Skeletal muscle satellite cell (primary cell): ENCODE results near the gene ESRRB.

Experiments
- H3K27me3 ChIP-seq: 2 replicates; pipeline ENCODE4 v1.7.0; 2013; ENCODE audit warnings: low read length; ENCODE audit not compliant: control insufficient read depth, insufficient read depth
- H3K36me3 ChIP-seq: 2 replicates; pipeline ENCODE4 v1.7.0; 2013; ENCODE audit warnings: mild to moderate bottlenecking, control low read depth, low read length; ENCODE audit not compliant: insufficient read depth
- H3K4me1 ChIP-seq: 2 replicates; pipeline ENCODE4 v1.7.0; 2013; ENCODE audit warnings: low read length; ENCODE audit not compliant: control insufficient read depth, insufficient read depth
- H3K4me2 ChIP-seq: 2 replicates; pipeline ENCODE4 v1.7.0; 2013; ENCODE audit warnings: mild to moderate bottlenecking, low read length
- H3K4me3 ChIP-seq: 2 replicates; pipeline ENCODE4 v1.7.0; 2013; ENCODE audit warnings: low read length
- H3K9ac ChIP-seq: 2 replicates; pipeline ENCODE4 v1.7.0; 2013; ENCODE audit warnings: mild to moderate bottlenecking, low read depth, low read length, moderate library complexity
- H3K9me3 ChIP-seq: replicated peaks from 2 replicates; pipeline ENCODE4 v1.7.0; 2013; ENCODE audit warnings: mild to moderate bottlenecking, control low read depth, low read length

The ESRRB gene

DNA sequence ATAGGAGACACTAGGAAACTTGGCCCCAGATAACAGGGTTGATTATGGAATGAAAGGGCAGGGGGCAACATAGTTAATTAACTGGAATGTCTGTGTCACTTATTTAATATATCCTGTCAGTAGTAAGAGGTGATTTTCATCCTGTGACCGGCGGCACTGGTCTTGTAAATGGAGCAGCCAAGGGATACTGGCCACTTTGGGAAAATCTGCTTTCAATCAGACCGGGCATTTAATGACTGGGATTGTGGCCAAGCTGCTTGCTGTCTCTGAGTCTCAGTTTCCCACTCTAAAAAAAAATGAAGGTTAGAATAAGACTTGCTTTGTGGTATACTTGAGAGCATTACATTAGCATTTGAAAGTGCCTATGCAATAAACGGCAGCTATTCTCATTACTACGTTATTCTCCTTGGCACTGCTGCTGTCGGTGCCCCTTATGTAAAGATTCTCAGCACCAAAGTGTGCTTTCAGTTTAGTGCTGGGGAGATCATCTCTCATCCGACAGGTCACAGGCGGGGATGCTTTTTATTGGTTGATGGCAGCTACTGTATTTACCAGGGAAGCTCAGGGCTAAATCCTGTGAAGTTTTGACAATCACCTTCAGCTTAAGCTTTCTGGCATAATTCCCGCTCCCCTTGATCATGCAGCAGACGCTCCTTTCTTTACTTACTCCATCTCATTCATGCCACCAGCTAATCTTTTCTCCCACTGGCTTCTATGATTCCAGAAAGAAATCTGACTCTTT, 162.1 kb downstream of the ESRRB start:
- Histone ChIP-seq H3K27me3 (no peaks in the 10 kb centered on the region), H3K4me2 (no peak overlapping the region), H3K4me1 (no peaks in the 10 kb centered on the region), H3K4me3 (no peak overlapping the region), H3K36me3 (no peaks in the 10 kb centered on the region), H3K9ac (no peak overlapping the region), H3K9me3 (no peaks in the 10 kb centered on the region)

DNA sequence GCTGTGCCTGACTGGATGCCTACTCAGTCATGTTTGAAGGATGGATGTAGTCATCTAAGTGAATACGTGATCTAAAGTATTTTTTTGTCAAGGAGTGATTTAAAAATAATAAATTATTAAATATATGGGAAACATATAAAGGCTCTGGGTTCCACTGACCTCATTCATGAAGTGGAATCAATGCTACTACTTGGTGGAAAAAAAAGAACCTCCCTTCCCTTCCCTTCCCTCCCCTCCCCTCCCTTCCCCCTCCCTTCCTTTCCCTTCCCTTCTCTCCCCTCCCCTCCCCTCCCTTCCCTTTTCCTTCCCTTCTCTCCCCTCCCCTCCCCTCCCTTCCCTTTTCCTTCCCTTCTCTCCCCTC, 162.7 kb downstream of the ESRRB start:
- H3K4me1 ChIP-seq, result no peaks in the 10 kb centered on the region
- H3K4me2 ChIP-seq, result no peak overlapping the region
- H3K9me3 ChIP-seq, result no peaks in the 10 kb centered on the region
- H3K9ac ChIP-seq, result no peak overlapping the region
- no peaks in the 10 kb centered on the region for H3K27me3 ChIP-seq
- no peaks in the 10 kb centered on the region for H3K36me3 ChIP-seq
- H3K4me3 ChIP-seq, result no peak overlapping the region

DNA sequence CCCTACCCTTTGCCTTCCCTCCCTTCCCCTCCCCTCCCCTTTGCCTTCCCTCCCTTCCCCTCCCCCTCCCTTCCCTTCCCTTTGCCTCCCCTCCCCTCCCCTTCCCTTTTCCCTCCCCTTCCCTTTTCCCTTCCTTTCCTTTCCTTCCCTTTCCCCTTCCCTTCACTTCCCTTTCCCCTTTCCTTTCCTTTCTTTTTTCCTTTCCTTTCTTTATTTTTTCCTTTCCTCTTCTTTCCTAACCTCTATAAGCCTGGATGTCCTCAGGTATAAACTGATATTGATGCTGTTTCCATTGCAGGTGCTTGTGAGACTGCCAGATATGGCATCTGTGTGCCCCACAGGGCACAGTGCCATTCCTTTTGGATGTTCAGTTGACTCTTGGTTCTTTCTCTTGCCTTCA, 163.2 kb downstream of the ESRRB start:
- H3K9ac ChIP-seq, result no peak overlapping the region

DNA sequence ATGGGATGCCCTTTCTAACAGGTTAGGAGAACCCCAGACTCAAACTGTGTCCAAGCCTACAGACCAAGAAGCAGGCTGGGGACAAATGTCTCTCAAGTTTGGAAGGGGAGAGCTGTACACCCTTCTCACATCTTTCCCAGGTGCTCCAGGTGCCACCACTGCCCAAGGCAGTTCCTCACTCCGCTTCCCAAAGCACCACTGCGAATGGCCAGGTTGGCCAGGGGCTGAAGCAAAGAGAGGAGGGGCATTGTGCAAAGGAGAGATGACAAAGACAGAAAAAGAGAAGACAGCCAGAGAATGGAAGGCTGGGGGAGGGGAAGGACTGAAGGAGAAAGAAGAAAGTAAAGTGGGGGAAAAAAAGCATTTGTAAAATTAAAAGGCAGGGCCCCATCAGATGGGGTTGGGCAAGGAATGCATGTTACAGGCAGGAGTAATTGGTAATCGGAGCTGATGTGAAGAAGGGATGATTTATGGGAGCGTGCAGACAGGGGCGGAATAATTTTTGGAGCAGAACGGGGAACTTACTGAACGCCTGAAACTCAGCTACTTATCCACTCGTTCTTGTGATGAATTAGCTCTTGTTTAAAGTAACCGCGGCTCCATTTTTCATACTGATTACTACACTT, 165.8 kb downstream of the ESRRB start:
- H3K4me2 ChIP-seq, result no peak overlapping the region
- H3K36me3 ChIP-seq, result no peaks in the 10 kb centered on the region
- H3K4me3 ChIP-seq, result no peak overlapping the region
- no peaks in the 10 kb centered on the region for H3K27me3 ChIP-seq
- no peaks in the 10 kb centered on the region for H3K9me3 ChIP-seq
- no peaks in the 10 kb centered on the region for H3K4me1 ChIP-seq
- H3K9ac ChIP-seq, result no peak overlapping the region

More for the DNA sequence above, 163.2 kb downstream of the ESRRB start:
- H3K9me3 ChIP-seq, result no peaks in the 10 kb centered on the region
- H3K36me3 ChIP-seq, result no peaks in the 10 kb centered on the region
- no peaks in the 10 kb centered on the region for H3K4me1 ChIP-seq
- H3K4me3 ChIP-seq, result no peak overlapping the region
- H3K4me2 ChIP-seq, result no peak overlapping the region
- H3K27me3 ChIP-seq, result no peaks in the 10 kb centered on the region

DNA sequence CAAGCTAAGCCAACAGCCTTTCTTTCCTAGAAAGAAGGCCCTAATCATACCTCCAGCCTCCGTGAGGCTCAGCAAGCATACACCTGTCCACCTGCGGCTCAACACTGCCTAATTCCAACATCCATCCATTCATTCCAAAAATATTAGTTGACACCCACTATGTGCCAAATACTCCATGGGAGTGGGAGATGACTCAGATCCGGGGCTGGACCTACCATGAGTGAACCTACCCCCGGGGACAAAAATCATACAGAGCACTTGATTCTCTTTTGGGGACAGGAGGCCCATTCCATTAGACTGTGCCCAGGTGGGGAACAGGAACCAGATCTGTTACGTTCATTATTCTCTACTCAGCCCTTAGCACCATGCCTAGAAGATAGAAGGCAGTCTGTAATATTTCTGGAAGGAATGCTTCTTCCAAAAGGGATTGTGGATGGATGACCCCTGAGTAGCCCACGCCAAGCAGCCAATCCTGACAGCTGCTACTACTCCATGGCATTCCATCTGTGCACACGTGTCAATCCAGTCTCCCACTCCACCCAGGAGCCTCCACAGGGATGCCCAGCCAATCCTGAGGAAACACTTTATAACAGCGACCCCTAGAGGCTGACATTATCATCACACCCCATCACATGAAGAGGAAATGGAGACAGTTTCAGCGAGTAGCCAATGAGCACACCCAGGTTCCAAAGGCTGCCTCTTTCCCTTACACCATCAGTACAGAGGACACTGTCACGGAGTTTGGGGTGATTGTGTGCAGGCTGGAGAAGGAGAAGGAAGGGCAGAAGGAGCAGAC, 170.7 kb downstream of the ESRRB start:
- no peak overlapping the region for H3K4me3 ChIP-seq

DNA sequence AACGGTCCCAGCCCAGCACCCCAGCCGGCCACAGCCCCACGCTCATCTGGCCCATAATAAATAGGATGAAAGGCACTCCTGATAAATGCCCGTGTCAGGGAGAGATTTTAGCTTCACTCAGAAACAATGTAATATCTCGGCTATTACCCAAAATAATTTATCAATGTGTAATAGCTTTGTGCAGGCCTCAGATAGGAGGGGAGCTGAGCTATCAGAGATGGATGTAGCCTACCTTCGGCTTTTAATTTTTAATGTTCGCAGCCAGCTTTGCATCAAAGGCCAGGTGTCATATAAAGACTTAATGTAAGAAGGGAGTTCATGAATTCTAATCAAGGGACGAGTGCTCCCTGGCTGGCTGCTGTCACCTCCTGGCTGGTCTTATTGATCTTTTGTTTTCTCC, 171.9 kb downstream of the ESRRB start:
- Histone ChIP-seq H3K9ac (no peak overlapping the region), H3K36me3 (no peaks in the 10 kb centered on the region), H3K4me3 (no peak overlapping the region), H3K27me3 (no peaks in the 10 kb centered on the region), H3K9me3 (no peaks in the 10 kb centered on the region), H3K4me1 (no peaks in the 10 kb centered on the region), H3K4me2 (no peak overlapping the region)

More for the DNA sequence above, 170.7 kb downstream of the ESRRB start:
- no peak overlapping the region for H3K9ac ChIP-seq
- H3K4me2 ChIP-seq, result no peak overlapping the region
- no peaks in the 10 kb centered on the region for H3K9me3 ChIP-seq
- no peaks in the 10 kb centered on the region for H3K36me3 ChIP-seq
- no peaks in the 10 kb centered on the region for H3K4me1 ChIP-seq
- H3K27me3 ChIP-seq, result no peaks in the 10 kb centered on the region

DNA sequence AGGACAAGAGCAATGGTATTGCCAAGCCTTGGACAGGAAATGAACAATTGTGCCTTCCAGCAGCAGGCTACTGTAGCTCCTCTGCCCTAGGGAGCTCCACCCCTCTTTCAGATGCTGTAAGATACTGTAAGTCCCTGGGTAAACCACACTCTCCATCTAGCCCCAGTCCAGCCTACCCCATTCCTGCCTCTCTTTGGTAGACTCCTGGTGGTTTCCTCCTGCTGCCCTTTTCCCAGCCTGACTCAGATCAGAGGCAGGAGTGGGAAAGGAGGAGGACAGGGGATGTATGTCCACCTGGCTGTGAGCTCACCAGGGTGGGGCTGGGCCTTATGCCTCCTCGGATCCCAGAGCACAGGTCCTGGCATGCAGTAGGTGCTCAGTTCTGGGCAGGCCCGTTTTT, 174.6 kb downstream of the ESRRB start:
- Histone ChIP-seq H3K9me3 (no peaks in the 10 kb centered on the region), H3K4me3 (no peak overlapping the region), H3K4me2 (no peak overlapping the region), H3K4me1 (no peaks in the 10 kb centered on the region), H3K9ac (no peak overlapping the region), H3K27me3 (no peaks in the 10 kb centered on the region), H3K36me3 (no peaks in the 10 kb centered on the region)

DNA sequence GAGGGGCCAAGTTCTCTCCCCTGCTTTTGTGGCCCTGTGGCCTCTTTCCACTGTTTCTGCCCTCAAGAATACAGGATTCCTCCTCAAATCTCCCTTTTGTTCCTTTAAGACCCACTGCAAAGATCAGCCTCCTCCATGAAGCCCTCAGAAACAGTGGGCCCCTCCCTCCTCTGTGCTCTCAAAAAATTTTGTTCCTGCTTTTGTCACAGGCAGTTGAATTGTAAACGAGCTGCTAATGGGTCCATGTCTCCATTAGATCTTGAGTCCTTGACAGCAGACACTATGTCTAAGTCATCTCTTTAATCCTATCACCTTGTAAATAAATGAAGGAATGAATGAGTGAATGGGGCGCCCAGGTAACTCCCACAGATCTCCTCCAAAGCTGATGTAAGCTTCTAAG, 175.2 kb downstream of the ESRRB start:
- Histone ChIP-seq H3K9ac (no peak overlapping the region), H3K27me3 (no peaks in the 10 kb centered on the region), H3K4me3 (no peak overlapping the region), H3K9me3 (no peaks in the 10 kb centered on the region), H3K4me1 (no peaks in the 10 kb centered on the region), H3K4me2 (no peak overlapping the region), H3K36me3 (no peaks in the 10 kb centered on the region)
